ENCODE data around the gene TPCN1.

Gene TPCN1

GRCh38 chr12:113305281-113305856 lies 84.1 kb downstream of the TPCN1 start:
- no peak for TF ChIP-seq POLR2A (IDR thresholded peaks at IDR 0.05; ENCODE audit: low read length)
- TF ChIP-seq GATA1 (IDR thresholded peaks at IDR 0.05; ENCODE audit: low read depth, low read length), result no peak
- DNase-seq, result no peak

- TF ChIP-seq POLR2A (IDR thresholded peaks at IDR 0.05; ENCODE audit: low read length), result no peak
- TF ChIP-seq GATA1 (IDR thresholded peaks at IDR 0.05; ENCODE audit: low read depth, low read length), result no peak
- no peak for DNase-seq
These were observed 85.1 kb downstream of the TPCN1 start for GRCh38 chr12:113306382-113306781.

- TF ChIP-seq GATA1 (IDR thresholded peaks at IDR 0.05; ENCODE audit: low read depth, low read length) (no peak), POLR2A (IDR thresholded peaks at IDR 0.05; ENCODE audit: low read length) (no peak)
- DNase-seq, result peak; percentile 14 to 30
These were observed 89.2 kb downstream of the TPCN1 start for GRCh38 chr12:113310489-113310888.

GRCh38 chr12:113314121-113314529 lies 92.9 kb downstream of the TPCN1 start:
- DNase-seq, result no peak
- no peak for TF ChIP-seq GATA1 (IDR thresholded peaks at IDR 0.05; ENCODE audit: low read depth, low read length)
- no peak for TF ChIP-seq POLR2A (IDR thresholded peaks at IDR 0.05; ENCODE audit: low read length)

- no peak for TF ChIP-seq GATA1 (IDR thresholded peaks at IDR 0.05; ENCODE audit: low read depth, low read length)
- TF ChIP-seq POLR2A (IDR thresholded peaks at IDR 0.05; ENCODE audit: low read length), result no peak
- no peak for DNase-seq
These were observed 94.1 kb downstream of the TPCN1 start for GRCh38 chr12:113315358-113315757.

- TF ChIP-seq GATA1 (IDR thresholded peaks at IDR 0.05; ENCODE audit: low read depth, low read length), result no peak
- no peak for TF ChIP-seq POLR2A (IDR thresholded peaks at IDR 0.05; ENCODE audit: low read length)
- DNase-seq, result no peak
These were observed 94.9 kb downstream of the TPCN1 start for GRCh38 chr12:113316155-113316554.

- DNase-seq, result no peak
- TF ChIP-seq POLR2A (IDR thresholded peaks at IDR 0.05; ENCODE audit: low read length), result no peak
- TF ChIP-seq GATA1 (IDR thresholded peaks at IDR 0.05; ENCODE audit: low read depth, low read length), result no peak
These were observed 95.9 kb downstream of the TPCN1 start for GRCh38 chr12:113317122-113317521.

GRCh38 chr12:113318046-113318656 lies 96.9 kb downstream of the TPCN1 start:
- no peak for DNase-seq
- TF ChIP-seq POLR2A (IDR thresholded peaks at IDR 0.05; ENCODE audit: low read length) (no peak), GATA1 (IDR thresholded peaks at IDR 0.05; ENCODE audit: low read depth, low read length) (no peak)

GRCh38 chr12:113318900-113319628 lies 97.8 kb downstream of the TPCN1 start:
- no peak for DNase-seq
- no peak for TF ChIP-seq GATA1 (IDR thresholded peaks at IDR 0.05; ENCODE audit: low read depth, low read length)
- TF ChIP-seq POLR2A (IDR thresholded peaks at IDR 0.05; ENCODE audit: low read length), result no peak

GRCh38 chr12:113320401-113320800 lies 99.1 kb downstream of the TPCN1 start:
- DNase-seq, result no peak
- TF ChIP-seq GATA1 (IDR thresholded peaks at IDR 0.05; ENCODE audit: low read depth, low read length) (no peak), POLR2A (IDR thresholded peaks at IDR 0.05; ENCODE audit: low read length) (no peak)

- DNase-seq, result no peak
- TF ChIP-seq GATA1 (IDR thresholded peaks at IDR 0.05; ENCODE audit: low read depth, low read length), result no peak
These were observed 101.1 kb downstream of the TPCN1 start for GRCh38 chr12:113322343-113322742.

- TF ChIP-seq POLR2A (IDR thresholded peaks at IDR 0.05; ENCODE audit: low read length), result no peak
- TF ChIP-seq GATA1 (IDR thresholded peaks at IDR 0.05; ENCODE audit: low read depth, low read length), result no peak
- no peak for DNase-seq
These were observed 104.7 kb downstream of the TPCN1 start for GRCh38 chr12:113325916-113326315.

- DNase-seq, result no peak
- no peak for TF ChIP-seq POLR2A (IDR thresholded peaks at IDR 0.05; ENCODE audit: low read length)
- TF ChIP-seq GATA1 (IDR thresholded peaks at IDR 0.05; ENCODE audit: low read depth, low read length), result no peak
These were observed 105.6 kb downstream of the TPCN1 start for GRCh38 chr12:113326775-113327395.

- TF ChIP-seq GATA1 (IDR thresholded peaks at IDR 0.05; ENCODE audit: low read depth, low read length) (no peak), POLR2A (IDR thresholded peaks at IDR 0.05; ENCODE audit: low read length) (no peak)
- DNase-seq, result peak in 1 of 2 experiments; percentile 9
These were observed 107.2 kb downstream of the TPCN1 start for GRCh38 chr12:113328368-113328889.
